Small intestine (tissue), 7 donors: ENCODE results near the gene GNL1. TPM values are rescaled to one million over a fixed set of nuclear protein-coding genes. Genes with fewer than 3 reads are reported as not detected.

Experiments
- DNase-seq, 2 donors: peaks; one replicate each; pipeline versions ENCODE4 v3.0.0 to v3.0.0-alpha.2; 2013
- FAIRE-seq: peaks from 2 replicates; lab custom pipeline; 2012; peaks lifted over from hg19 to GRCh38; lab: Jason Lieb, UNC
- H3K27ac ChIP-seq, 3 donors: one replicate each; pipeline ENCODE4 v1.5.1; 2013; ENCODE audit warnings: low read length in 2 of 3, mild to moderate bottlenecking in 2 of 3, control low read depth in 1 of 3, inconsistent platforms in 1 of 3, low read depth in 1 of 3, moderate library complexity in 1 of 3
- H3K27me3 ChIP-seq, 3 donors: one replicate each; pipeline ENCODE4 v1.6.1; 2013; ENCODE audit warnings: low read length in 3 of 3, inconsistent platforms in 1 of 3; ENCODE audit not compliant: control insufficient read depth in 3 of 3, insufficient read depth in 3 of 3
- H3K36me3 ChIP-seq, 3 donors: one replicate each; pipeline ENCODE4 v1.6.1; 2013; ENCODE audit warnings: low read length in 3 of 3, inconsistent platforms in 1 of 3, low read depth in 1 of 3, mild to moderate bottlenecking in 1 of 3, moderate library complexity in 1 of 3; ENCODE audit not compliant: control insufficient read depth in 3 of 3, insufficient read depth in 2 of 3
- H3K4me1 ChIP-seq, 3 donors: one replicate each; pipeline ENCODE4 v1.6.1; 2013; ENCODE audit warnings: low read length in 2 of 3, inconsistent platforms in 1 of 3, low read depth in 1 of 3, mild to moderate bottlenecking in 1 of 3, moderate library complexity in 1 of 3; ENCODE audit not compliant: control insufficient read depth in 3 of 3, insufficient read depth in 2 of 3
- H3K4me3 ChIP-seq, 3 donors: one replicate each; pipeline ENCODE4 v1.5.1; 2013; ENCODE audit warnings: low read length in 3 of 3, control low read depth in 1 of 3, inconsistent platforms in 1 of 3, low read depth in 1 of 3, mild to moderate bottlenecking in 1 of 3, moderate library complexity in 1 of 3
- H3K9me3 ChIP-seq, 2 donors: one replicate each; pipeline ENCODE4 v1.6.1; 2013; ENCODE audit warnings: low read depth in 1 of 2, low read length in 1 of 2; ENCODE audit not compliant: control insufficient read depth in 2 of 2, insufficient read depth in 1 of 2
- WGBS, 3 donors: extraction: QIAGEN DNeasy Blood & Tissue Kit; methylation state at CpG; one replicate each; pipeline ENCODE4 v1.1.7; 2013; 5-methylcytosine and 5-hydroxymethylcytosine counted together
- polyA plus RNA-seq, 4 donors: library from polyadenylated mRNA; stranded (reverse) in 3 of 4; unstranded in 1 of 4; fragments of 200-250 nt in 3 of 4; fragments of 120-200 nt in 1 of 4; gene quantifications; one replicate each; pipeline versions ENCODE4 v1.2.1 to v1.2.3, GENCODE V29; 2013
- donor health status: healthy with polysubstance abuse.
- donor health status: control.
- donor health status: control.
- donor health status: Bipolar disorder and iron deficiency.
- donor health status: healthy.

Gene GNL1
- polyA plus RNA-seq, 4 donors = 25.9 to 56.7 (median 43.1) TPM

DNA sequence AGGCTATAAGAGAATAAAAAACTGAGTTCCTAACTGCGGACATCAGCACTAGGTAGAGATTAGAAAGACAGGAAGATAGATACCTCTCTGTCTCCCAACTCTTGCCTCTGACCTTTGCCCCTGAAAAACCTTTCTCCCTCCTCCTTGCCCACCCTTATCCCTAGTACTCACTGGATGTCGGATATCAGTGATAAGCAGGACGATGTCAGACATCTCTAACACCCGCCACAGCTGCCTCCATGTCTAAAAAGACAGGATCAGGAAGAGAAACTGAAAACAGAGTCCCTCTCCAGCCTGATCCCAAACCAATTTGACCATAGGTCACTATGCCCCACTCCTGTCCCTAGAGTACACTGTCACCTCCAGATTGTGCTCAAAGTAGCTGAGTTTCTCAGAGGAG, 1.9 kb downstream of the GNL1 start:
- FAIRE-seq (no peak), DNase-seq (no peak)
- Histone ChIP-seq H3K4me1 (peaks cover 2 to 19% (median 3%) of the 10 kb centered on the region in 3 donors), H3K36me3 (peaks cover 0 to 35% (median 3%) of the 10 kb centered on the region in 3 donors), H3K9me3 (no peaks in the 10 kb centered on the region), H3K27ac (no peak overlapping the region), H3K27me3 (no peaks in the 10 kb centered on the region), H3K4me3 (no peak overlapping the region)
- WGBS, 3 donors = 57 to 81% (median 78%) methylated on average over 4 of the region's 4 CpGs

DNA sequence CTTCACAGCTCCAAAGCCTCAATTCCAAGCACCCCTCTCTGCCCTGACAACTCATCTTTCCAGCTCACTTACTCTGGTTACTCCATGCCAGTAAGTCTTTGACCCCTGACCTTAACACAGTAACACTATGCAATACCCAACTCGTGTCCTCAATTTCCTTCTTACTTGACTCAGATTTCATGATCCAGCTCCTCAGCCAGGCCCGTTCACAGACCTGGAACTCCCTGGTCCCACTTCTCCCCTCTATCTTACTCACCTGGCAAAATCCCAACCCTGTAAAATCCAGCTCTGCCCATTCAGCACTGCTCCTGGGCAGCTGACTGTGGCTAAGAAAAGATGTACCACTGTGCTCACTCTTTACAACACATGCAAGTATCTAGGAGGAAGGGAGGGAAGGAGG, 7.9 kb downstream of the GNL1 start:
- Histone ChIP-seq H3K4me3 (no peak overlapping the region), H3K36me3 (peaks cover 0 to 62% (median 11%) of the 10 kb centered on the region in 3 donors), H3K4me1 (no peaks in the 10 kb centered on the region), H3K27ac (no peak overlapping the region), H3K9me3 (no peaks in the 10 kb centered on the region), H3K27me3 (no peaks in the 10 kb centered on the region)
- no peak for DNase-seq
- FAIRE-seq = no peak
- 69 to 72% (median 69%) methylated on average over 2 of the region's 2 CpGs for WGBS, 3 donors

DNA sequence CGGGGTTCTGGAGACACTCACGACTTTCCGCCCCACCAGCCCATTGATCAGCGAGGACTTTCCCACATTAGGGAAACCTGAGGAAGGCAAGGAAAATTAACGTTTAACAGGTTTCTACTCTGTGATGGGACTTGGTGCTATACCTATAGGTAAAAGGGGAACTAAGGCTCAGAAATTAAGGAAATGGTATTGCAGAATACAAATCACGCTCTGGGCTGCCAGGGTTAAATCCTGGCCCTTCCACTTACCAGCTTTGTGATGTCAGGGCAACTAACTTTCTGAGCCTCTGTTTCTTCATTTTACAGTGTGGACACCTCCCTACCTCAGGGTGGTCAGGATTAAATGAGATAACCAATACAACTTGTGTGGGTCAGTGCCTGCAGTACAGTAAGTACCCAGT, 8.8 kb downstream of the GNL1 start:
- WGBS, 3 donors = 94 to 95% (median 95%) methylated on average over 6 of the region's 6 CpGs
- FAIRE-seq (no peak), DNase-seq (no peak)
- H3K4me3 ChIP-seq = no peak overlapping the region
- peaks cover 0 to under 1% (median 0%) of the 10 kb centered on the region in 3 donors for H3K27me3 ChIP-seq
- no peaks in the 10 kb centered on the region for H3K9me3 ChIP-seq
- H3K4me1 ChIP-seq = no peaks in the 10 kb centered on the region
- H3K36me3 ChIP-seq = peaks cover 0 to 53% (median 11%) of the 10 kb centered on the region in 3 donors
- no peak overlapping the region for H3K27ac ChIP-seq

DNA sequence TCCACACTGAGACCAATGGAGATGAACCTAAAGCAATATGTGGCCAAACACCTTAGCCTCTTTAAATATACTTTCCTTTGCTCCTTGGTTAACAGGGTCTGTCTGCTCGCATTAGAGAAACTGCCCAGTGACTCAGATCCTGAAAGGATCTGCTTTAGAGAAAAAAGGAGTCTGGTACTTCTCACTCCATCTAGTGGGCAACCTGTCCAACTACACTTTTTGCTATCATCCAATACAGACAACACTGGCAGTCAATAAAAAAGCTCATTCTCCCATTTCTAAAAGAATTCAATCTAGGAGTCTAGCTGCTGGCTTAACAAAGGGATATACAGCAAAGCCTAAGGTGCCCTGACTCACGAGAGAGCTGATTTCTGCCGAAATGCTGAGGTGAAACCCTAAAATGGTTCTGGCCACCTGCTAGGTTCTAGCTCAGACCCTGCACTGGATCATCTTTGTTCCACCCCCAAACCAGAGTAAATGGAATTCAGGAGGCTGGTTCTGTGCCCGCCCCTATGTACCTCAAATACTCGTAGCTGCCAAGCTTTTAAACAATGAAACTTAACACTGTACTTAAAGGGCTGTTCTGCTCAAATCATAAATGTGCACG, 11.5 kb downstream of the GNL1 start:
- peaks cover 0 to 36% (median 9%) of the 10 kb centered on the region in 3 donors for H3K36me3 ChIP-seq
- H3K27ac ChIP-seq = no peak overlapping the region
- peaks cover 0 to 2% (median 0%) of the 10 kb centered on the region in 3 donors for H3K27me3 ChIP-seq
- 36 to 38% (median 36%) methylated on average over 6 of the region's 6 CpGs for WGBS, 3 donors
- no peak overlapping the region for H3K4me3 ChIP-seq
- DNase-seq (peak; percentile 51 to 58), FAIRE-seq (no peak)
- no peaks in the 10 kb centered on the region for H3K9me3 ChIP-seq
- H3K4me1 ChIP-seq = peaks cover 0 to 2% (median 0%) of the 10 kb centered on the region in 3 donors

DNA sequence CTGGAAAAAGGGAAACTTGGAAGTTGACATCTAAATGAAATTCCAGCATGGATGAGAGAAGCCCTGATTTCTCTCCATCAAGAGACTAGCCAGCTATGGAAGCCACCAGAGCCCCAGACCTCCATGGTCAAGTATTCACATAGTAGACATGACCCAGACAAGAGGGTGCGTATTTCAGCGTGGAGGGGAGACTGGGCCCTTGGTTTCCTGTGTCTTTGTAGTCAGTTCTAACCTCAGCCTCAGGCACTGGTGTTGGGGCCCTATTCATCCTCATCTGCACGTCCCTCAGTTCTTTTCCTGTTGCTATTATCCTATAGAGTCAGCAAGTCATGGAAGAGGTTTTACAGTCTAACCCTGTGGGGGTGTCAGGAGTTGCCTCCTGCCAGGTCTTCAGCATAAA, 12.5 kb downstream of the GNL1 start:
- 80 to 92% (median 85%) methylated on average over 3 of the region's 3 CpGs for WGBS, 3 donors
- no peaks in the 10 kb centered on the region for H3K9me3 ChIP-seq
- H3K27ac ChIP-seq = no peak overlapping the region
- no peak overlapping the region for H3K4me3 ChIP-seq
- H3K36me3 ChIP-seq = peaks cover 0 to 29% (median 9%) of the 10 kb centered on the region in 3 donors
- peaks cover 0 to 2% (median 0%) of the 10 kb centered on the region in 3 donors for H3K27me3 ChIP-seq
- no peak for DNase-seq
- peaks cover 0 to 2% (median 0%) of the 10 kb centered on the region in 3 donors for H3K4me1 ChIP-seq
- no peak for FAIRE-seq

DNA sequence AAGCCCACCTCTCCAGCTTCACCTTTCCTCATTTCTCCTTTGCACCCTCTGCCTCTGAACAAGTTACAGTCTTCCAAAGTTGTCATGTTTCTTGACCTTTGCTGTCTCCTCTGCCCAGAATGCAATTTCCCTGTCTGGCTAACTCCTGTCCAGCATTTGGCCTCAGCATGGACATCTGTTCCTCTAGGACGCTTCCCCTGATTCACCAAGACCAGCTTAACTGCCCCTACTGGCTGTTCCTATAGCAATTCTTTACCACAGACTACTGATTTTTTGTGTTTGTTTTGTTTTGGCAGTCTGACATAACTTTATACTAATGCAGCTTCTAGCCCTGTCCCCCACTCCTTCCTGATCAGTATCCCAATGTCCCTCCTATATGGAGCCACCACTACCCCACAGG, 13.4 kb downstream of the GNL1 start:
- no peak overlapping the region for H3K4me3 ChIP-seq
- H3K9me3 ChIP-seq = no peaks in the 10 kb centered on the region
- H3K27ac ChIP-seq = peak overlapping the region in 1 of 3 donors; percentile 9
- peaks cover 0 to 23% (median 9%) of the 10 kb centered on the region in 3 donors for H3K36me3 ChIP-seq
- WGBS, 3 donors = 54 to 73% (median 67%) methylated on average over 1 of the region's 1 CpG
- peaks cover 0 to 2% (median 0%) of the 10 kb centered on the region in 3 donors for H3K27me3 ChIP-seq
- H3K4me1 ChIP-seq = peaks cover 0 to 2% (median 0%) of the 10 kb centered on the region in 3 donors
- DNase-seq (no peak), FAIRE-seq (no peak)

DNA sequence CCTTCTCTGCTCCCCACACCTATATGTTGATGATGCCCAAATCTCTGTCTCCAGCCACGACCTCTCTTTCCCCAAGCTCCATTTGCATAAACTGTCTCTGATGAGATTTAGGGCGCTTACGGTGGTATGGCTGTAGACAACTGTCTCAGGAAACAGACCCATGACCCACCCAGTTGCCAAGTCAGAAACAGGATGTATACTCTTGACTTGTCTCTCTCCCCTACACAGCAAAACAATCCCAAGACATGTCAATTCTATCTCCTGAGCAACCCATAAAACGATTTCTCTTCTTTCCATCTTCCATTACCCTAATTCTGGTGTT, 13.9 kb downstream of the GNL1 start:
- Histone ChIP-seq H3K27ac (no peak overlapping the region), H3K4me1 (peaks cover 0 to 2% (median 0%) of the 10 kb centered on the region in 3 donors), H3K4me3 (no peak overlapping the region), H3K27me3 (peaks cover 0 to 2% (median 0%) of the 10 kb centered on the region in 3 donors), H3K36me3 (peaks cover 0 to 18% (median 9%) of the 10 kb centered on the region in 3 donors), H3K9me3 (no peaks in the 10 kb centered on the region)
- FAIRE-seq = no peak
- 13 to 29% (median 21%) methylated on average over 4 of the region's 4 CpGs for WGBS, 3 donors
- no peak for DNase-seq

DNA sequence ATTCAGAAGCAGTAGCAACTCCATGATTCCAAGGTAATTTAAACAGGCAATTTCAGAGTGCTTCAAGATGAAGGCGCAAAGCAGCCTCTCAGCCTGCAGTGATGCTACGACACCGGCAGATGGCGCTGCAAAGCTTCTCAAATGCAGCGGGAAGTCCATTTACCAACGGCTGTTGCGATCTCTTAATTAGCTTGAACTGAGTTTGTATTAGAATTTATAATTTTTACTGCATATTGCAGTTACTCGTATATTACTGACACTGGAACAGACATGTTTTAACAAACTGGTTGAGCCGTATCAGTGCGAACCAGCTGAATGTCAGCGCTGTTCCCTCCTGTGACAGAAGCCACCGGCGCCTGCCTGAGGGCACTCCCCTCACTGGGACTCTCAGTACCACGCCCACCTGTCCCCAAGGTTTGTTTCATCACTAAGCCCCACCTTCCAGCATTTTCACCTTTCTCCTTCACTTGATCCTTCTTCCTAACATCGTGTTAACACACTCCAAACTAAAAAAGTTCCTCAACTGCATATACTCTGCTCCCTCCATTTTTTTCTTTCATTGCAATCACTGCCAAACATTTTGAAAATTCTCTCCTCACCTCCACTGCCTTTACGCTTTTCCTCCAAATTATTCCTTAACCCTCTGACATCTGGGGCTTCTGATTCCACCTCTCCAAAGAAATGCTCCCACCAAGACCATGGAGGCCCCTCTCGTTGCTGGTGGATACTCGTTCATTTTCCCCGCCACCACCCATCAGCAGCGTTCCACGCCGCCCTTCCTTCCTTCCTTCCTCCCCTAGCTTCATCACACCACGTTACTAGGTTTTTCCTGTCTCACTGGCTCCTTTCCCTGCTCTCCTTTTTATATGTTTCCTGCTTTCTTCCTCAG, 14.5 kb downstream of the GNL1 start:
- no peak for FAIRE-seq
- H3K27ac ChIP-seq = peak overlapping the region in 2 of 3 donors; percentile 12 to 40

More for the DNA sequence above, 14.5 kb downstream of the GNL1 start:
- H3K4me3 ChIP-seq = peak overlapping the region in 2 of 3 donors; percentile 37 to 42
- peaks cover 0 to 2% (median 0%) of the 10 kb centered on the region in 3 donors for H3K27me3 ChIP-seq
- no peaks in the 10 kb centered on the region for H3K9me3 ChIP-seq
- peaks cover 0 to 2% (median 0%) of the 10 kb centered on the region in 3 donors for H3K4me1 ChIP-seq
- peaks cover 0 to 12% (median 4%) of the 10 kb centered on the region in 3 donors for H3K36me3 ChIP-seq
- DNase-seq = peak; percentile 85 to 94
- 11 to 12% (median 11%) methylated on average over 23 of the region's 23 CpGs for WGBS, 3 donors
